KOPT-K1 (cell line): ENCODE measurements around the gene COX6B1.
"Not testable (repeated sequence)": the region's sequence is repeated elsewhere in the genome, so short reads cannot be mapped to it uniquely, and the experiment has no call there.

Source experiments
- H3K27ac ChIP-seq: fragments of 200-600 bp; sonication (generic); 2 replicates; pipeline ENCODE4 v1.5.1; 2016; ENCODE audit warnings: antibody characterized with exemption, mild to moderate bottlenecking, low read depth, low read length; ENCODE audit not compliant: poor library complexity, severe bottlenecking
- H3K36me3 ChIP-seq: fragments of 200-600 bp; sonication (generic); 2 replicates; pipeline ENCODE4 v1.5.1; 2017; ENCODE audit warnings: antibody characterized with exemption, mild to moderate bottlenecking, low read length, moderate library complexity; ENCODE audit not compliant: insufficient read depth
- H3K9me3 ChIP-seq: fragments of 200-600 bp; sonication (generic); 2 replicates; pipeline ENCODE4 v1.5.1; 2017; ENCODE audit warnings: antibody characterized with exemption, low read length, mild to moderate bottlenecking; ENCODE audit not compliant: insufficient read depth, poor library complexity, severe bottlenecking

The COX6B1 gene

DNA sequence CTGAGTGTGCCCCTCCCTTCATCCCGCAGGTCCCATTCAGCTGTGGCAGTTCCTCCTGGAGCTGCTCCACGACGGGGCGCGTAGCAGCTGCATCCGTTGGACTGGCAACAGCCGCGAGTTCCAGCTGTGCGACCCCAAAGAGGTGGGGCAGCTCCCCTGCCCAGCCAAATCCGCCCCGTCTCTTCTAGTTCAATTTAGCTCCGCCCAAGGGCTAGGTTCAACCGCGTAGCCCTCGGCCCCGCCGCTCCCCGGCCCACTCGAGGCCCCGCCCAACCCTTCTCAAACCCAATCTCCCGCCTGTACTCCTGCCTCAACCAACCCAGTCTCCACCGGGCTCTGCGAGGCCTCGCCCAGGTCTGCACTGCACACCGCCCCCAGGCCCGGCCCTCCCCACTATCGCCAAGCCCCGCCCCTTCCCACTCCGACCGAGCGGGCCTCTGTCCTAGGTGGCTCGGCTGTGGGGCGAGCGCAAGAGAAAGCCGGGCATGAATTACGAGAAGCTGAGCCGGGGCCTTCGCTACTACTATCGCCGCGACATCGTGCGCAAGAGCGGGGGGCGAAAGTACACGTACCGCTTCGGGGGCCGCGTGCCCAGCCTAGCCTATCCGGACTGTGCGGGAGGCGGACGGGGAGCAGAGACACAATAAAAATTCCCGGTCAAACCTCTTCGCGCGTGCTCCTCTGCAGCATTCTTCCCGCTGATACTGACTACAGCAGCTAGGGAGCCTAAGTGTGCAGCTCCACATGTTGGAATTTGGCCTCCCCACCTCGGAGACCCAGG is 3.7 kb upstream of the COX6B1 start:
- no peaks in the 10 kb centered on the region for H3K9me3 ChIP-seq
- H3K27ac ChIP-seq, result peak overlapping the region; percentile 76
- H3K36me3 ChIP-seq, result no peaks in the 10 kb centered on the region

DNA sequence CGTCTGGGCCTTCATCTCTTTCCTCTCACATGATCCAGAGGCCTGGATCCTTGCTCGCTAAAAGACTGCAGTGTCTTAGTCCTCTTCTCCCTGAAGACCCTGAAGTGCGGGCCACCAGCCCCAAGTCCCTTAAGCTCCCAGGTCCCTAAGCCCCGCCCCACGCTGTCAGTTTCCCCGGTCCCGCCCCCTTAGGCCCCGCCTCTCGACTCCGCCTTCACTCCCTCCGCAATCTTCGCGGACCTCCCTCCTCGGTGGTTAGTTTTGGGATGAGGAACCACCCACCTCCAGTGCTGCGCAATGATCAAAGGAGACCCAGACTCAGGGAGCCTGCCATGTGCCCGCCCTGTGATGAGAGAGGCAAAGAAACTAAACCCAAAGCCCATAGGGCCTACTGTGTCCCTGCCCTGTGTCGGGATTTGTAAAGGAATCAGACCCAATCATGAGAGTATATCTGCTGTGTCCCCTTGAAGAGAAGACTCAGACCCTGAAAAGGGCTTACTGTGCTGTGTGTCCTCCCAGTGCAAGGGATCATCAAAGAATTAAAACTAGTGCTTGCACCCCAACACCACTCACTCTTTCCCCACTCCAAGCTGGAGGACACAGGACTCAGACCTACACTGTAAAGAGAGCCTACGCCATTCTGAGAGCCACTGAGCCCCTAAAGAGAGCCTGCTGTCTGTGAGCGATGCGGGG is 3.0 kb upstream of the COX6B1 start:
- H3K36me3 ChIP-seq, result peaks cover 7% of the 10 kb centered on the region; the same call in 1 of the 2 replicates
- H3K9me3 ChIP-seq, result no peaks in the 10 kb centered on the region
- peak overlapping the region; percentile 76 for H3K27ac ChIP-seq

DNA sequence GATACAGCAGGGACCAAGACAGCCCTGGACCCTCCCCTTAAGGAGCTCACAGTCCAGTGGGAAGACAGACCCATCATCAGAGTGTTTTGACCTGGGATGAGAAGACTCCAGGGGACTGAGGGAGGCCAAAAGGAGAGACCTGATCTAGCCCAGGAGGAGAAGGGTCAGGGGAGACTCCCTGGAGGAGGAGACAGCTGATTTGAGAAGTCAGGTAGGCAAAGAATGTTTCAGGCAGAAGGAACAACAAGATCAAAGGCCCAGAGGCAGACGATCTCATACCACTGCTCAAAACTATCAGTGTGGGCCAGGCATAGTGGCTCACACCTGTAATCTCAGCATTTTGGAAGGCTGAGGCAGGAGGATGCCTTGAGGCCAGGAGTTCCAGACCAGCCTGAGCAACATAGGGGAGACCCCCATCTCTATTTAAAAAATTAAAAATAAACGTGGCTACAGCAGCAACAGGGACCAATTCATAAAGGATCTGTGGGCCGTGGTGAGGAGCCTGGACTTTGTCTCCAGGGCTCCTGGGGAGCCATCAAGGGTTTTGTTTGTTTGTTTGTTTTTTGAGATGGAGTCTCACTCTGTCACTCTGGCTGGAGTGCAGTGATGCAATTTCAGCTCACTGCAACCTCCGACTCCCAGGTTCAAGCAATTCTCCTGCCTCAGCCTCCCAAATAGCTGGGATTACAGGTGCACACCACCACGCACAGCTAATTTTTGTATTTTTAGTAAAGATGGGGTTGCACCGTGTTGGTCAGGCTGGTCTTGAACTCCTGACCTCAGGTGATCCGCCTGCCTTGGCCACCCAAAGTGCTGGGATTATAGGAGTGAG is 2.2 kb upstream of the COX6B1 start:
- peaks cover 14% of the 10 kb centered on the region; the same call in 1 of the 2 replicates for H3K36me3 ChIP-seq
- no peak overlapping the region for H3K27ac ChIP-seq
- H3K9me3 ChIP-seq, result no peaks in the 10 kb centered on the region

DNA sequence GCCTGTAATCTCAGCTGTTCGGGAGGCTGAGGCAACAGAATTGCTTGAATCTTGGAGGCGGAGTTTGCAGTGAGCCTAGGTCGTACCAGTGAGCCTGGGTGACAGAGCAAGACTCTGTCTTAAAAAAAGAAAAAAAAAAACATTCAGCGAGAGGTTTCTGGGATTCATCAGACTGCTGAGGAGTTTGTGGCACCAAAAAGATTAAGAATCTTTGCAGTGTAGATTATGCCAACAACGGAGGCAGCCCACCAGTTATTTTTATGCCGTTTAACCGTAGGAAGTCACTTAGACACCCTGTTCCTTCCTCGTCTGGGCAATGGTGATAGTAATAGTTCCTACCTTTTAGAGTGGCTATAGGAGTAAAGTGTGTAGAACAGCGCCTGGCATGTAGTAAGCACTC is 2.5 kb downstream of the COX6B1 start:
- Histone ChIP-seq H3K36me3 (peaks cover 48% of the 10 kb centered on the region), H3K27ac (no peak overlapping the region), H3K9me3 (no peaks in the 10 kb centered on the region)

DNA sequence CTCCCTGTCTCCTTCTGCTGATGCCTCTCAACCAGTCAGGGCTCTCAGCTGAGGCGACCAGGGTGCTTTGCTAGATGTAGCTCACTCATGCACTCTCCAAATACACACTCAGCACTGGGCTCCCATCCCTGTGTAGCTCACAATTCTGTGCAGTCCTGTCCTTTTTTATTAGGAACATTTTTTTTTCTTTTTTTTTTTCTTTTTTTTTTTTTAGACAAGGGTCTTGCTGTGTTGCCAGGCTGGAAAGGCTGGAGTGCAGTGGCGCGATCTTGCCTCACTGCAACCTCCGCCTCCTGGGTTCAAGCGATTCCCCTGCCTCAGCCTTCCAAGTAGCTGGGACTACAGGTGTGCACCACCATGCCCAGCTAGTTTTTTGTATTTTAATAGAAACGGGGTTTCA is 6.7 kb downstream of the COX6B1 start:
- not testable (repeated sequence) for H3K27ac ChIP-seq, H3K9me3 ChIP-seq
- H3K36me3 ChIP-seq, result peaks cover 85% of the 10 kb centered on the region

DNA sequence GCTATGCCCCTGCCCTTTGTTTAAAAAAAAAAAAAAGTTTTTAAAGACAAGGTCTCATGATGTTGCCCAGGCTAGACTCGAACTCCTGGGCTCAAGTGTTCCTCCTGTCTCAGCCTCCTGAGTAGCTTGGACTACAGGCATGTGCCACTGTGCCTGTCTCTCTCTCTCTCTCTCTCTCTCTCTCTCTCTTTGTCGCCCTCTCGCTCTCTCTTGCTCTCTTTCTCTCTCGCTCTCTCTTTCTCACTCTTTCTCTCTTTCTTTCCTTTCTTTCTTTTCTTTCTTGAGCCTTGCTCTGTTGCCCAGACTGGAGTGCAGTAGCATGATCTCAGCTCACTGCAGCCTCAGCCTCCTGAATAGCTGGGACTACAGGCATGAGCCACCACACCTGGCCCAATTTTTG is 7.5 kb downstream of the COX6B1 start:
- H3K27ac ChIP-seq, result no peak overlapping the region
- peaks cover 85% of the 10 kb centered on the region for H3K36me3 ChIP-seq
- no peaks in the 10 kb centered on the region for H3K9me3 ChIP-seq

DNA sequence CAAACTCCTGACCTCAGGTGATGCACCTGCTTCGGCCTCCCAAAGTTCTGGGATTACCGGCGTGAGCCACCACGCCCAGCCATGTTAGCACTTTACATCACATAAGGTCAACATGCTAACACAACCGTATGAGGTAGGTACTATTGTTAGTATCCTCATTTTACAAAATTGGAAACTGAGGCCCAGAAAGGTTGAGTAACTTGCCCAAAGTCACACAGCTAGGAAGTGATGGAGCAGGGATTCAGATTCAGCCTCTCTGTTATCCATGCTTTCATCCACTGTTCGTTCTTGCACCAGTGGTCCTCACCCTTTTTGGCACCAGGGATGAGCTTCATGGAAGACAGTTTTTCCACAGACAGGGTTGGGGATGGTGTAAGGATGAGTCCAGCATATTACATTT is 8.6 kb downstream of the COX6B1 start:
- Histone ChIP-seq H3K27ac (no peak overlapping the region), H3K36me3 (peaks cover 87% of the 10 kb centered on the region), H3K9me3 (no peaks in the 10 kb centered on the region)

DNA sequence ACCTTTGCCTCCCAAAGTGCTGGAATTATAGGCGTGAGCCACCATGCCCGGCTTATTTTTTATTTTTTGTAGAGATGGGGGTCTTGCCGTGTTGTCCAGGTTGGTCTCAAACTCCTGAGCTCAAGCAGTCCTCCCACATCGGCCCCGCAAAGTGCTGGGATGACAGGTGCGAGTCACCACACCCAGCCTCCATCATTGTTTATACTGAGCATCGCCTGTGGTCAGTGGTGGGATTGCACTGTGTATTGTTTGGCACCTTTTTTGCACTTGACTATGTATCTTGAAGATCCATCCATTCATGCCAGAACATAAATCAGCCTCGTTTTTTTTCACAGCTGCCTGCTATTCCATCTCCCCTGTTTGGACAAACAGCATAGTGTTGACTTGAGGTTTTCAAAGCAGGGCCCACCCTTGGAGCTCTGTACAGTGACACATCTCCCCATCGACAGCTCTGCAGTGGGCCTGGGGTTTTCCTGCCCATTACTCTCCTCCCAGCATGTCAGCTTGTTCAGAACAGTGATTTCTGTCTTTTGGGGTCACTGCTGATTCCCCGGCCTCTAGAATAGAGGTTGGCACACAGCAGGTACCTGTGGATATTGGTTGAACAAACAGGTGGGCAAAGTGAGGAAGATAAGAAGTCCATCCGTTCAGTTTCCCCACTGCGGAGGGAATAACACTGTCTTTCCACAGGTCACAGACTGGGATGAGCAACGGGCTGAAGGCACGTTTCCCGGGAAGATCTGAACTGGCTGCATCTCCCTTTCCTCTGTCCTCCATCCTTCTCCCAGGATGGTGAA is 10.0 kb downstream of the COX6B1 start:
- H3K9me3 ChIP-seq, result no peaks in the 10 kb centered on the region
- H3K27ac ChIP-seq, result no peak overlapping the region
- H3K36me3 ChIP-seq, result peaks cover 93% of the 10 kb centered on the region

DNA sequence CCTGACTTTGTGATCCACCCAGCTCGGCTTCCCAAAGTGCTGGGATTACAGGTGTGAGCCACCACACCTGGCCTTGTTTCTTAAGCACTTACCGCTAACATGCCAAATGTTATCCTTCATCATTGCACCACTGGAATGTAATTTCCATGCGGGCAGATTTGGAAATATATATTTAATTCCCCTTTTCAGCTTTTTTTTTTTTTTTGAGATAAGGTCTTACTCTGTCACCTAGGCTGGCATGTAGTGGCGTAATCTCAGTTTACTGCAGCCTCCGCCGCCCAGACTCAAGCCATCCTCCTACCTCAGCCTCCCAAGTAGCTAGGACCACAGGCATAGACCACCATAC is 13.8 kb downstream of the COX6B1 start:
- no peak overlapping the region for H3K27ac ChIP-seq
- H3K36me3 ChIP-seq, result peaks cover 86% of the 10 kb centered on the region
- no peaks in the 10 kb centered on the region for H3K9me3 ChIP-seq

DNA sequence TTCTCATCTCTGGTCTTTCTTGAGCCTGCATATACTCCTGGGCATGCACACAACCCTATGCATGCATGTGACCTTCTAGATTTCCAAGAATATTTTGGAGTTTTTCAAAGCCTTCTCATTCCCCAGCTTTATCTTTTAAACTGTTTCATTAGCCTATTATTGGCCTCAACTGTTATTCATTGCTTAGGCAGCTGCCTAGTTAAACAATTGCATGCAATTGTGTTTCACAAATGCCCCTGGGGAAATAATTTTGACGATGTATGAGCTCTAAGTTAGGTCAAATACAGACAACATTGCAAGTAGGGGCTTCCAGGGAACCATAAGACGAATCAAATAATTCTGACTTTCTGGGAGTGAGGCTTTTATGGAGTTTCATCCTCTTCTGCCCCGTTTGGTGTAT is 15.9 kb downstream of the COX6B1 start:
- no peaks in the 10 kb centered on the region for H3K9me3 ChIP-seq
- peaks cover 67% of the 10 kb centered on the region for H3K36me3 ChIP-seq
- H3K27ac ChIP-seq, result no peak overlapping the region

DNA sequence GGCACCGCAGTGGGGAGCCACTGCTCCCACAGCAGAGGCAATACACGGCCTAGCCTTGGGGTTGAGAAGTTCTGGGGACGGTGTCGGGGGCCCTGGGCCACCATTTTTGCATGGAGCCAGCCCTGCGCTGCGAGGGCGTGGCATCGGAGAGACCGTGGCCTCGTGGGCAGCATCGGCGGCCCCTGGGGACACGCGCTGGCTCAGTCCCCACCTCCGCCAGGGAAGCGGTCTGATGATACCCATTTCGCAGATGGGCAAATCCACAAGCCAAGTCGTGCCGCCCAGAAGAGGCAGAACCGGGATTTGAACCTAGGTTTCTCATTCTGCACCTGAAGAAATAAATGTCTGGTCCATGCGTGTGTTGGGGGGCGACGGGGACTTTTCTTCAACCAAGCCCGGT is 17.0 kb downstream of the COX6B1 start:
- peaks cover 56% of the 10 kb centered on the region for H3K36me3 ChIP-seq
- no peaks in the 10 kb centered on the region for H3K9me3 ChIP-seq
- no peak overlapping the region for H3K27ac ChIP-seq

DNA sequence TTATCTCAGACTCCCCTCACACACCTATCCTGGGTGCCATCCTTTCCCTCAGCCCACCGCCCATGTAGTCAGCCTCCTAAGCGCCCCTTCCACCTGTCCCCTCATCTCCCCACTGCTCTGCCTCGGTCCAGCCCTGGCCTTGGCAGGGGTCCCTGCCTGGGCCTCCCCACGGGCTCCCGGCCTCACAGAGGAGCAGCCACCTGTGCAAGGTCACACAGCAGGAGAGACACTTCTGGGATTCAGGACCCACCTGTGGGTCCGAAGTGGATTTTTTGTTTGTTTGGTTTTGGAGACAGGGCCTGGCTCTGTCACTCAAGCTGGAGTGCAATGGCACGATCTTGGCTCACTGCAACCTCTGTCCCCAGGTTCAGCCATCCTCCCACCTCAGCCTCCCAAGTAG is 17.5 kb downstream of the COX6B1 start:
- peaks cover 51% of the 10 kb centered on the region for H3K36me3 ChIP-seq
- H3K27ac ChIP-seq, result no peak overlapping the region
- no peaks in the 10 kb centered on the region for H3K9me3 ChIP-seq

DNA sequence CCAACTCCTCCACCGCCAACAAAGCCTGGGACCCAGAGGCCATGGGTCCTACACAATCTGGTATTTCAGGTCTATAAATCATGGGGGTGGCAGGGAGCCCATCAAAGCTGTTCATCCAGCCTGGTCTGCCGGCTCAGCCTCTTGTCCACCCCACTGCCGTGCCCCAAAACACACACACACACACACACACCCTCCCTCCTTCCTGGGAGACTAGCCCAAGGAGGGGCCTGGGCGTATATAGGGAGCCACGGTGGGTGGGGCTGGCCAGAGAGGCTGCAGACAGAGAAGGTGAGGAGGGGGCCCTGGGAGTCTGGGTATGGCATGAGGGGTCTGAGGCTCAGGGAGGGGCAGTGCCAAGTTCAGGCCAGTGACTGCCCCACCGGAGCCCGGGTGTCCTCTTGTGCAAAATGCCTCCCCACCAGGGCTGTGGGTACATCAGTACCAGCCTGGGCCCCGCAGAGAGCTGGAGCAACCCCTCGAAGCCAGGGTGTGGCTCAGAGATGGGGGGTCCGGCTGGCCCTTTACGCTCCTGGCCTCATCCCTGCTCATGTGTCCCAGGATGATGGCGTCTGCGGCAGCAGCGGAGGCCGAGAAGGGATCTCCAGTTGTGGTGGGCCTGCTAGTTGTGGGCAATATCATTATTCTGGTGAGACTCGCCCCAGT is 18.3 kb downstream of the COX6B1 start, which contains the start of gene UPK1A:
Gene UPK1A (plus strand): TSS at position 267 of the 663 bp plus-strand sequence. CDS start 296 bp downstream, at position 563.
- Histone ChIP-seq H3K27ac (no peak within 1 kb of the TSS), H3K36me3 (peaks cover 44% of the 10 kb centered on the region), H3K9me3 (no peaks in the 10 kb centered on the region)

DNA sequence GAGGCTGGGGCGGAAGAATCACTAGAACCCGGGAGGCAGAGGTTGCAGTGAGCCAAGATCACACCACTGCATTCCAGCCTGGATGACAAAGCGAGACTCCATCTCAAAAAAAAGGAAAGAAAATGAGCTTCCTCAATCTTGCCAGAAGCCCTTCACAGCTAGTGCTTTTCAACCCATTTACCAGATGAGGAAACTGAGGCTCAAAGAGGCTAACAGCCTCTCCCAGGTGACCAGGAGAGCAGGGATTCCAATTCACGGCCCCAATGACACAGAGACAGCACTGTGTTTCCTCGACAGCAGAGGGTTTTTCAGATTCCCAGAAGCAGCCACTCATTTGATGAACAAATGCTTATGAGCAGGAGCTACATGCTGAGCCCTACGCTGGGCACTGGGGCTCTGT is 21.4 kb downstream of the COX6B1 start:
- no peaks in the 10 kb centered on the region for H3K9me3 ChIP-seq
- peaks cover 12% of the 10 kb centered on the region; the same call in 1 of the 2 replicates for H3K36me3 ChIP-seq
- no peak overlapping the region for H3K27ac ChIP-seq
